T follicular helper cell (primary cell): ENCODE measurements around the gene FAM184A.
"Not testable (repeated sequence)": the region's sequence is repeated elsewhere in the genome, so short reads cannot be mapped to it uniquely, and the experiment has no call there.

Experiments
- DNase-seq: peaks from one replicate; pipeline ENCODE4 v3.0.0-alpha.2; 2020; ENCODE audit warnings: low read depth

FAM184A gene

GRCh38 chr6:119009266-119009665 lies 69.2 kb downstream of the FAM184A start:
- not testable (repeated sequence) for DNase-seq

GRCh38 chr6:119006974-119007373 lies 71.5 kb downstream of the FAM184A start:
- no peak for DNase-seq

GRCh38 chr6:119002069-119002468 lies 76.4 kb downstream of the FAM184A start:
- no peak for DNase-seq

GRCh38 chr6:118999494-119000040 lies 78.9 kb downstream of the FAM184A start:
- DNase-seq, result no peak

- DNase-seq, result not testable (repeated sequence)
Observed at GRCh38 chr6:118997426-118997825, 81.0 kb downstream of the FAM184A start.

- DNase-seq, result no peak
Observed at GRCh38 chr6:118996289-118996820, 82.1 kb downstream of the FAM184A start.

GRCh38 chr6:118993803-118994251 lies 84.6 kb downstream of the FAM184A start:
- DNase-seq, result no peak

GRCh38 chr6:118993358-118993757 lies 85.1 kb downstream of the FAM184A start:
- DNase-seq, result no peak

GRCh38 chr6:118992186-118992795 lies 86.2 kb downstream of the FAM184A start:
- DNase-seq, result no peak

GRCh38 chr6:118986312-118986711 lies 92.2 kb downstream of the FAM184A start:
- no peak for DNase-seq

- no peak for DNase-seq
Observed at GRCh38 chr6:118985123-118985830, 93.2 kb downstream of the FAM184A start.

GRCh38 chr6:118984342-118984741 lies 94.1 kb downstream of the FAM184A start:
- no peak for DNase-seq

GRCh38 chr6:118982575-118982911 lies 95.9 kb downstream of the FAM184A start:
- DNase-seq, result no peak

- DNase-seq, result no peak
Observed at GRCh38 chr6:118981884-118982574, 96.4 kb downstream of the FAM184A start.

- no peak for DNase-seq
Observed at GRCh38 chr6:118980063-118980462, 98.4 kb downstream of the FAM184A start.

GRCh38 chr6:118974790-118975189 lies 103.7 kb downstream of the FAM184A start:
- DNase-seq, result no peak

GRCh38 chr6:118971682-118972081 lies 106.8 kb downstream of the FAM184A start:
- no peak for DNase-seq

- DNase-seq, result no peak
Observed at GRCh38 chr6:118970866-118971265, 107.6 kb downstream of the FAM184A start.

GRCh38 chr6:118968416-118968815 lies 110.0 kb downstream of the FAM184A start:
- no peak for DNase-seq

- no peak for DNase-seq
Observed at GRCh38 chr6:118967239-118967638, 111.2 kb downstream of the FAM184A start.

- DNase-seq, result no peak
Observed at GRCh38 chr6:118965843-118966370, 112.6 kb downstream of the FAM184A start.

GRCh38 chr6:118965371-118965770 lies 113.1 kb downstream of the FAM184A start:
- no peak for DNase-seq
